ENCODE results near the gene ANKRD42. TPM values are rescaled to one million over a fixed set of nuclear protein-coding genes. Genes with fewer than 3 reads are reported as not detected.

Gene ANKRD42
- total RNA-seq, 1 donor from 2014 or later, result 7.9 TPM

GRCh38 chr11:83158965-83159901 lies 34.3 kb upstream of the ANKRD42 start:
- H3K36me3 Mint-ChIP-seq (ENCODE audit: low read depth), result peaks cover 6% of the 10 kb centered on the region
- peaks cover 5% of the 10 kb centered on the region for H3K27me3 Mint-ChIP-seq (ENCODE audit: low read depth)
- H3K27ac Mint-ChIP-seq (ENCODE audit: unreplicated experiment), result no peak overlapping the region
- no peak for TF ChIP-seq CTCF (conservative IDR thresholded peaks at IDR 0.05)
- DNase-seq (ENCODE audit: low read depth, low spot score), result no peak
- no peaks in the 10 kb centered on the region for H3K9me3 Mint-ChIP-seq
- H3K4me1 Mint-ChIP-seq, result peaks cover 35% of the 10 kb centered on the region
- H3K4me3 Mint-ChIP-seq, result peak overlapping the region; percentile 100

- Mint-ChIP-seq H3K36me3 (ENCODE audit: low read depth) (peaks cover 10% of the 10 kb centered on the region), H3K27ac (ENCODE audit: unreplicated experiment) (no peak overlapping the region), H3K9me3 (no peaks in the 10 kb centered on the region), H3K4me1 (peaks cover 35% of the 10 kb centered on the region), H3K27me3 (ENCODE audit: low read depth) (peaks cover 5% of the 10 kb centered on the region), H3K4me3 (peak overlapping the region; percentile 100)
- no peak for DNase-seq (ENCODE audit: low read depth, low spot score)
- no peak for TF ChIP-seq CTCF (conservative IDR thresholded peaks at IDR 0.05)
Measured at GRCh38 chr11:83159902-83160865, 33.3 kb upstream of the ANKRD42 start.

- peak overlapping the region; percentile 51 for H3K4me3 Mint-ChIP-seq
Measured at GRCh38 chr11:83161610-83162199, 31.8 kb upstream of the ANKRD42 start.

GRCh38 chr11:83162377-83162776 lies 31.1 kb upstream of the ANKRD42 start:
- Mint-ChIP-seq H3K27ac (ENCODE audit: unreplicated experiment) (no peak overlapping the region), H3K36me3 (ENCODE audit: low read depth) (peaks cover 23% of the 10 kb centered on the region), H3K4me3 (peak overlapping the region; percentile 51), H3K4me1 (peaks cover 38% of the 10 kb centered on the region), H3K9me3 (no peaks in the 10 kb centered on the region), H3K27me3 (ENCODE audit: low read depth) (no peaks in the 10 kb centered on the region)
- DNase-seq (ENCODE audit: low read depth, low spot score), result no peak
- no peak for TF ChIP-seq CTCF (conservative IDR thresholded peaks at IDR 0.05)

More at GRCh38 chr11:83161610-83162199, 31.8 kb upstream of the ANKRD42 start:
- no peak for DNase-seq (ENCODE audit: low read depth, low spot score)
- H3K27me3 Mint-ChIP-seq (ENCODE audit: low read depth), result no peaks in the 10 kb centered on the region
- H3K9me3 Mint-ChIP-seq, result no peaks in the 10 kb centered on the region
- TF ChIP-seq CTCF (conservative IDR thresholded peaks at IDR 0.05), result no peak
- H3K27ac Mint-ChIP-seq (ENCODE audit: unreplicated experiment), result no peak overlapping the region
- H3K4me1 Mint-ChIP-seq, result peaks cover 38% of the 10 kb centered on the region
- peaks cover 22% of the 10 kb centered on the region for H3K36me3 Mint-ChIP-seq (ENCODE audit: low read depth)

Measured in neural crest cell (in vitro differentiated cells).